ENCODE data around the gene UBAC2.
"Not testable (repeated sequence)": the region's sequence is repeated elsewhere in the genome, so short reads cannot be mapped to it uniquely, and the experiment has no call there.

The UBAC2 gene

GRCh38 chr13:99393791-99394735 lies 193.4 kb downstream of the UBAC2 start:
- no peak for DNase-seq (ENCODE audit: low read depth)

- no peak for DNase-seq (ENCODE audit: low read depth)
These were observed 194.8 kb downstream of the UBAC2 start for GRCh38 chr13:99395436-99395835.

GRCh38 chr13:99396446-99396845 lies 195.8 kb downstream of the UBAC2 start:
- no peak for DNase-seq (ENCODE audit: low read depth)

- no peak for DNase-seq (ENCODE audit: low read depth)
These were observed 197.4 kb downstream of the UBAC2 start for GRCh38 chr13:99398071-99398470.

GRCh38 chr13:99398916-99399622 lies 198.4 kb downstream of the UBAC2 start:
- no peak for DNase-seq (ENCODE audit: low read depth)

- DNase-seq (ENCODE audit: low read depth): no peak
These were observed 198.9 kb downstream of the UBAC2 start for GRCh38 chr13:99399623-99399974.

- DNase-seq (ENCODE audit: low read depth): no peak
These were observed 202.9 kb downstream of the UBAC2 start for GRCh38 chr13:99403458-99403971.

GRCh38 chr13:99404005-99404755 lies 203.5 kb downstream of the UBAC2 start:
- DNase-seq (ENCODE audit: low read depth): no peak

GRCh38 chr13:99405966-99406365 lies 205.3 kb downstream of the UBAC2 start:
- DNase-seq (ENCODE audit: low read depth): no peak

- no peak for DNase-seq (ENCODE audit: low read depth)
These were observed 206.1 kb downstream of the UBAC2 start for GRCh38 chr13:99406799-99407201.

GRCh38 chr13:99407906-99408702 lies 207.4 kb downstream of the UBAC2 start:
- DNase-seq (ENCODE audit: low read depth): no peak

GRCh38 chr13:99408703-99409000 lies 208.0 kb downstream of the UBAC2 start:
- DNase-seq (ENCODE audit: low read depth): no peak

GRCh38 chr13:99409461-99410083 lies 208.9 kb downstream of the UBAC2 start:
- DNase-seq (ENCODE audit: low read depth): not testable (repeated sequence)

- not testable (repeated sequence) for DNase-seq (ENCODE audit: low read depth)
These were observed 210.2 kb downstream of the UBAC2 start for GRCh38 chr13:99410646-99411475.

- DNase-seq (ENCODE audit: low read depth): no peak
These were observed 212.2 kb downstream of the UBAC2 start for GRCh38 chr13:99412856-99413255.

GRCh38 chr13:99414048-99414995 lies 213.7 kb downstream of the UBAC2 start:
- DNase-seq (ENCODE audit: low read depth): no peak

- DNase-seq (ENCODE audit: low read depth): no peak
These were observed 214.5 kb downstream of the UBAC2 start for GRCh38 chr13:99415014-99415650.

- no peak for DNase-seq (ENCODE audit: low read depth)
These were observed 215.2 kb downstream of the UBAC2 start for GRCh38 chr13:99415851-99416331.

All from activated T-helper 9 cell treated with anti-CD3 and anti-CD28 coated beads, Interleukin-2, amount 50 U/mL, for 16 hours (primary cell).